GM18519 (cell line): Measurements from ENCODE around the gene TCF23.
"Not testable (repeated sequence)": the region's sequence is repeated elsewhere in the genome, so short reads cannot be mapped to it uniquely, and the experiment has no call there.

Experiments
- ATAC-seq: cut with Tn5 transposase; IDR thresholded peaks from one replicate; pipeline ENCODE4 v1.9.1; 2021; ENCODE audit warnings: mild to moderate bottlenecking, moderate library complexity; ENCODE audit not compliant: unreplicated experiment, low FRiP score

The TCF23 gene

DNA sequence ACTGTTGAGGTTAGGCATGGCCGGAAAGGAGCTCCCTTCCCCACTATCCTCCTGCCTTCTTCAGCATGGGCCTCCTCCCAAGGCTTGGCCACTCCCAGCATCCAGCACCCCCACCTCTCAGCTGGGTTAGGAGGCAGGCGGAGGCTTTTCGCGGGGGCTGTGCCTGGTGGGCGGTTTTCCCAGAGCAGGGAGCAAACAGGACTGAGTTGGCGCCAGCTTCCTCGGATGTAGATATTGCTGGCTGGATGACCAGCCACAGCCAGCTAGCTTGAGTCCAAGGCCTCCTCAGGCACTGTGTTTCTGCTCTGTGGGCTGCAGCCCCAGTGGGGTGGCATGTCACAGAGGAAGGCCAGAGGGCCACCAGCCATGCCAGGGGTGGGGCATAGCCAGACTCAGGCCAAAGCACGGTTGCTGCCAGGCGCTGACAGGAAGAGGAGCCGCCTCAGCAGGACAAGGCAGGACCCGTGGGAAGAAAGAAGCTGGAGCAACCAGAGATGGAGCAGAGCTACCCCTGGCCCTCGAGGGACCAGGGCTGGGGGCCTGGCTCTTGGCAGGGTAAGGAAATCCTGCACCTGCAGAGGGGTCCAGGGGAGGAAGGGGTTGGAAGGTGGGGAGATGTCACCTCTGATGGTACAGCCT, at the start of gene TCF23:
TCF23 (plus strand) TSS at position 204 of the 639 bp plus-strand sequence; CDS start at position 334, 130 bp downstream.
- ATAC-seq = no peak

- ATAC-seq = no peak
Measured at GRCh38 chr2:27099334-27099955, 49.4 kb upstream of the TCF23 start.

DNA sequence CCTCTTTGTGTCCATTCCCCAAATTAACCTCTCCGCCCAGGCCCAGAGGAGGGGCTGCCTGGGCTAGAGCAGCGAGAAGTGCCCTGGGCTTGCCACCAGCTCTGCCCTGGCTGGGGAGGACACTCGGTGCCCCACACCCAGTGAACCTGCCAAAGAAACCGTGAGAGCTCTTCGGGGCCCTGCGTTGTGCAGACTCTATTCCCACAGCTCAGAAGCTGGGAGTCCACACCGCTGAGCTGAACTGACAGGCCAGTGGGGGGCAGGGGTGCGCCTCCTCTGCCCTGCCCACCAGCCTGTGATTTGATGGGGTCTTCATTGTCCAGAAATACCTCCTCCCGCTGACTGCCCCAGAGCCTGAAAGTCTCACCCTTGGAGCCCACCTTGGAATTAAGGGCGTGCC, 48.8 kb upstream of the TCF23 start:
- no peak for ATAC-seq

GRCh38 chr2:27102329-27102728, 46.5 kb upstream of the TCF23 start:
- no peak for ATAC-seq

DNA sequence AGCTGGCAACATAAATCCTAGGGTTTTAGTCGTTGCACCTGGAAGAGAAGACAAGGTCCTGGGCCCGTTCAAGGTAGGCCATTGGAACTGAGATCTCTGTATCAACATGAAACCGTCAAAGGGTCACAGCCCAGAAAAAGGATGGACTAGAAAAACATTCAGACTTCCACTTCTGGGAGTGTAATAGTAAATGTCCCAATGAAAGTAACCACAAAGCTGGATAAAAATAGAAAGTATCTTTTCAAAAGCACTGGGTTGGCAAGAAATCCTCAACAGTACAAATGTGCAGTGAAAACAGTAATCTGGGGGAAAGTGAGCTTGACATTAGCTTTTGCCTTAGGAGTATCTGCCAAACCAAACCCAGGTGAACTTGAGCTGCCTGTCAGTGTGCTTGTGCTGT, 42.8 kb upstream of the TCF23 start:
- ATAC-seq = no peak

DNA sequence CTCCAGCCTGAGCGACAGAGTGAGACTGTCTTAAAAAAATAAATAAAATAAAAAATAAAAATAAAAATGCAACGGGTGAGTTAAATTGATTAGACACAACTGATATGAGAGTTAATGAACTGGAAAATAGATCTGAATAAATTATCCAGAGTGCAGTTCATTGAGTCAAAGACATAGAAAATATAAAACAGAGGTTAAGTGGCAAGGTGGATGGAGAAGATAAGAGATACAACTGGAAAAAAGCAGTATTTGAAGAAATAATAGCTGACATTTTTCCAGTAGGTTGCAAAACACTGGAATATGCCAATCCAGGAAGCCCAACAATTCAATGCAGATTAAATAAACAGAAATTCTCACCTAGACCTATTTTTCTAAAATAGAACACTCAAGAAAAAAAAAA, 40.6 kb upstream of the TCF23 start:
- no peak for ATAC-seq

- no peak for ATAC-seq
Measured at GRCh38 chr2:27109083-27109482, 39.7 kb upstream of the TCF23 start.

DNA sequence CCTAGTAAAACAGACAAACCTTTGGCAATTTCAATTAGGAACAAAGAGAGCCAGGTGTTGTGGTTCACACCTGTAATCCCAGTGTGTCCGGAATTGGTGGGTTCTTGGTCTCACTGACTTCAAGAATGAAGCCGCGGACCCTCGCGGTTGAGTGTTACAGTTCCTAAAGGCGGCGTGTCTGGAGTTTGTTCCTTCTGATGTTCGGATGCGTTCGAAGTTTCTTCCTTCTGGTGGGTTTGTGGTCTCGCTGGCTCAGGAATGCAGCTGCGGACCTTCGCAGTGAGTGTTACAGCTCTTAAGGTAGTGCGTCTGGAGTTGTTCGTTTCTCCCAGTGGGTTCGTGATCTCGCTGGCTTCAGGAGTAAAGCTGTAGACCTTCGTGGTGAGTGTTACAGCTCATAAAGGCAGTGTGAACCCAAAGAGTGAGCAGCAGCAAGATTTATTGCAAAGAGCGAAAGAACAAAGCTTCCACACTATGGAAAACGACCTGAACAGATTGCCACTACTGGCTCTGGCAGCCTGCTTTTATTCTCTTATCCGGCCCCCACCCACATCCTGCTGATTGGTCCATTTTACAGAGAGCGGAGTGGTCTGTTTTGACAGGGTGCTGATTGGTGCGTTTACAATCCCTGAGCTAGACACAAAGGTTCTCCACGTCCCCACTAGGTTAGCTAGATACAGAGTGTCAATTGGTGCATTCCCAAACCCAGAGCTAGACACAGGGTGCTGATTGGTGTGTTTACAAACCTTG, 38.0 kb upstream of the TCF23 start:
- ATAC-seq = not testable (repeated sequence)

- not testable (repeated sequence) for ATAC-seq
Measured at GRCh38 chr2:27111392-27112078, 37.3 kb upstream of the TCF23 start.

GRCh38 chr2:27115519-27115918, 33.3 kb upstream of the TCF23 start:
- no peak for ATAC-seq

- no peak for ATAC-seq
Measured at GRCh38 chr2:27117995-27118524, 30.7 kb upstream of the TCF23 start.

- no peak for ATAC-seq
Measured at GRCh38 chr2:27118525-27119329, 30.1 kb upstream of the TCF23 start, which contains the start of gene CGREF1. TSS of gene CGREF1 (minus strand) at chr2:27119128. CDS start at chr2:27104366, 14,762 bp downstream.

- ATAC-seq = not testable (repeated sequence)
Measured at GRCh38 chr2:27119330-27119670, 29.5 kb upstream of the TCF23 start.

GRCh38 chr2:27121906-27122305, 26.9 kb upstream of the TCF23 start:
- no peak for ATAC-seq

GRCh38 chr2:27122791-27123190, 26.0 kb upstream of the TCF23 start:
- ATAC-seq = no peak

DNA sequence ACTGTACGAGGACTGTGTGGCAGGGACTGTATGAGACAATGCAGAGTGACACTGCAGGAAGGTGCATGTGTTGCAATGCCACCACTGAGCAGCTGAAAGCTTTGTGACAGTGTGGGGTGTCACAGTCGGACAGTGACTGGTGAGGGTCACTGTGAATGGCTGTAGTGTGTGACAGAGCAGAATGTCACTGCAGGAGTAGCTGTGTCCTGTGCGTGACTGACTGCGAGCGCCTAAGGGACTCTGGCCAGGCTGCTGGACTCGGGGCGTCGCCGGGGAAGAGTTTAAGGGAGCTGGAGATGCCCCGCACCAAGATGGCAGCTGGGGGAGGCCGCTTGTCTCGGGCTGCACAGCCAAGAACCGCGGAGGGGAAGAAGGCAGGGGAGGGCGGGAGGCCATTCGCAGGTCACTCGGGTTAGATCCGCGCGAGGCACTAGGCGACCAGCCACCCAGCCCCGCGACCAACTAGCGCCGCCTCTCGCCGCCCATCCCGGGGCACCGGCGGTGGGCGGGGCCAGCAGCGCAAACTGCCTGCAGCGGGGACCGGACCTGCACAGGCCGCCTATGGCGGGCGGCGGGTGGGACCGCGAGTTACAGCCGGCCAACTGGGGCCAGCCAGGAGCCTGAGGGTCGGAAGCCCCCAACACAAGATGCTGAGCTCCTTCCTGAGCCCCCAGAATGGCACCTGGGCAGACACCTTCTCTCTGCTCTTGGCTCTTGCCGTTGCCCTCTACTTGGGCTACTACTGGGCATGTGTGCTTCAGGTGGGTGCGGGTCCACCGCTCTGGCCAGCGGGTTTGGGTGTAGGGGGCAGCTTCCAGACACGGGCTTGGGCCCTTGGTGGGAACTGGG, 25.3 kb upstream of the TCF23 start, which contains the start of gene ABHD1:
ABHD1 (plus strand) TSS at position 514 of the 849 bp plus-strand sequence; CDS start at position 648, 134 bp downstream.
- no peak for ATAC-seq

DNA sequence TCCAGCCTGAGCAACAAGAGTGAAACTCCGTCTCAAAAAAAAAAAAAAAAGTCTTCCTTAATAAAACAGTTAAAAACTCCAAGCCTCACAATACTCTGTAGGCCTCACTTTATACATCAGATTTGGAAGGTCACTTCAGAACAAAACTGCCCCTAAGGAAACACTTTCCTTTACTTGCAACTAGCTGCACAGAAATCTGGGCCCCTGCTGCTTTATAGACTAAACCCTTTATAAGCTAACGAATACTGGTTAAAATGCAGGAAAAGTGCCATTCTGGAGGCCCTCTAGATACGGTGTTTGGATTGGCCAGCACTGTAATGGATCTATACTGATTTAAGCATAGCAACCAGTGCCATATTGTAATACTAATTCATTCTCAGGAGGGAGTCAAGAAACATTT, 23.7 kb upstream of the TCF23 start:
- no peak for ATAC-seq

- ATAC-seq = no peak
Measured at GRCh38 chr2:27126252-27126710, 22.5 kb upstream of the TCF23 start.
